Right lung (tissue), 5 donors: ENCODE data around the gene IL1RAP. TPM values are rescaled to one million over a fixed set of nuclear protein-coding genes. Genes with fewer than 3 reads are reported as not detected.

ENCODE experiments used
- polyA plus RNA-seq, 5 donors: library from polyadenylated mRNA; unstranded; fragments of 120-200 nt; gene quantifications; one replicate each; pipeline versions ENCODE4 v1.2.1 to v1.2.3, GENCODE V29; 2013; ENCODE audit warnings: inconsistent platforms in 1 of 5, low replicate concordance in 1 of 5; ENCODE audit not compliant: insufficient read length in 5 of 5, insufficient read depth in 1 of 5

The IL1RAP gene
- polyA plus RNA-seq, 5 donors: 15.6 to 28.6 (median 21.2) TPM

Other genes with a start within 250 kb of the IL1RAP start
- 1 to 10 TPM; 1.6 to 5.0 (median 2.0) TPM for gene CLDN1, start 191.6 kb upstream of the IL1RAP start, polyA plus RNA-seq
- under 1 TPM; 0.05 to 0.28 (median 0.25) TPM for gene CLDN16, start 125.9 kb upstream of the IL1RAP start, polyA plus RNA-seq
- under 1 TPM; 0.08 to 0.37 (median 0.17) TPM for gene TMEM207, start 64.2 kb upstream of the IL1RAP start, polyA plus RNA-seq